Measurements from ENCODE around the gene TMEM131L.

TMEM131L gene

GRCh38 chr4:153564630-153565525 is 98.7 kb downstream of the TMEM131L start:
- TF ChIP-seq GATA3 (IDR thresholded peaks at IDR 0.05; ENCODE audit: low read depth, low read length) (no peak), GATA2 (IDR thresholded peaks at IDR 0.05; ENCODE audit: low read depth, low read length) (no peak)

GRCh38 chr4:153566631-153567150 is 100.5 kb downstream of the TMEM131L start:
- TF ChIP-seq GATA3 (IDR thresholded peaks at IDR 0.05; ENCODE audit: low read depth, low read length) (no peak), GATA2 (IDR thresholded peaks at IDR 0.05; ENCODE audit: low read depth, low read length) (no peak)

- TF ChIP-seq GATA2 (IDR thresholded peaks at IDR 0.05; ENCODE audit: low read depth, low read length): no peak
- TF ChIP-seq GATA3 (IDR thresholded peaks at IDR 0.05; ENCODE audit: low read depth, low read length): no peak
Measured at GRCh38 chr4:153570228-153570973, 104.2 kb downstream of the TMEM131L start.

- no peak for TF ChIP-seq GATA3 (IDR thresholded peaks at IDR 0.05; ENCODE audit: low read depth, low read length)
- no peak for TF ChIP-seq GATA2 (IDR thresholded peaks at IDR 0.05; ENCODE audit: low read depth, low read length)
Measured at GRCh38 chr4:153571006-153571545, 104.9 kb downstream of the TMEM131L start.

- TF ChIP-seq GATA2 (IDR thresholded peaks at IDR 0.05; ENCODE audit: low read depth, low read length): no peak
- no peak for TF ChIP-seq GATA3 (IDR thresholded peaks at IDR 0.05; ENCODE audit: low read depth, low read length)
Measured at GRCh38 chr4:153572609-153573008, 106.4 kb downstream of the TMEM131L start.

- no peak for TF ChIP-seq GATA3 (IDR thresholded peaks at IDR 0.05; ENCODE audit: low read depth, low read length)
- no peak for TF ChIP-seq GATA2 (IDR thresholded peaks at IDR 0.05; ENCODE audit: low read depth, low read length)
Measured at GRCh38 chr4:153573221-153573620, 107.1 kb downstream of the TMEM131L start.

- TF ChIP-seq GATA2 (IDR thresholded peaks at IDR 0.05; ENCODE audit: low read depth, low read length) (no peak), GATA3 (IDR thresholded peaks at IDR 0.05; ENCODE audit: low read depth, low read length) (no peak)
Measured at GRCh38 chr4:153573881-153574802, 108.0 kb downstream of the TMEM131L start.

GRCh38 chr4:153576443-153576774 is 110.2 kb downstream of the TMEM131L start:
- TF ChIP-seq GATA3 (IDR thresholded peaks at IDR 0.05; ENCODE audit: low read depth, low read length) (no peak), GATA2 (IDR thresholded peaks at IDR 0.05; ENCODE audit: low read depth, low read length) (no peak)

- no peak for TF ChIP-seq GATA2 (IDR thresholded peaks at IDR 0.05; ENCODE audit: low read depth, low read length)
- TF ChIP-seq GATA3 (IDR thresholded peaks at IDR 0.05; ENCODE audit: low read depth, low read length): no peak
Measured at GRCh38 chr4:153577053-153577452, 110.9 kb downstream of the TMEM131L start.

- TF ChIP-seq GATA3 (IDR thresholded peaks at IDR 0.05; ENCODE audit: low read depth, low read length) (no peak), GATA2 (IDR thresholded peaks at IDR 0.05; ENCODE audit: low read depth, low read length) (no peak)
Measured at GRCh38 chr4:153579410-153579809, 113.2 kb downstream of the TMEM131L start.

GRCh38 chr4:153579872-153580271 is 113.7 kb downstream of the TMEM131L start:
- TF ChIP-seq GATA3 (IDR thresholded peaks at IDR 0.05; ENCODE audit: low read depth, low read length) (no peak), GATA2 (IDR thresholded peaks at IDR 0.05; ENCODE audit: low read depth, low read length) (no peak)

GRCh38 chr4:153582954-153583702 is 117.0 kb downstream of the TMEM131L start:
- TF ChIP-seq GATA3 (IDR thresholded peaks at IDR 0.05; ENCODE audit: low read depth, low read length): no peak
- TF ChIP-seq GATA2 (IDR thresholded peaks at IDR 0.05; ENCODE audit: low read depth, low read length): no peak

- TF ChIP-seq GATA3 (IDR thresholded peaks at IDR 0.05; ENCODE audit: low read depth, low read length): no peak
- TF ChIP-seq GATA2 (IDR thresholded peaks at IDR 0.05; ENCODE audit: low read depth, low read length): no peak
Measured at GRCh38 chr4:153585026-153585425, 118.9 kb downstream of the TMEM131L start.
